ENCODE results near the gene ATXN10.

DNA sequence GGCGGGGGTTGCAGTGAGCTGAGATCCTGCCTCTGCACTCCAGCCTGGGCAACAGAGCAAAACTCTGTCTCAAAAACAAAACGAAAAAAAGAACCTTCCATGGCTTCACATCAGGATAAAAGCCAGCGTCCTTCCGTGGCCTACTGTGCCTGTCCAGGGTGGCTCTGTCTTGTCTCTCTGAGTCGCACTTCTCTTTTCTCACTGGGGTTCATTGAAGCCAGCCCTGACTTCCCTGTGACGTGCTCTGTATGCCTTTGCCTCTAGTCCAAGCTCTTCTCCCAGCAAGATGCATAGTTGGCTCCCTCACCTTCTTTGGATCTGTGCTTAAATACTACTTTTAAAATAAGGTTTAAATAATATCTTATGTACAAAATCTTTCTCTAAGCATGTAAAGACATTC is 11.6 kb downstream of the ATXN10 start:
- TF ChIP-seq, protein P1, sequence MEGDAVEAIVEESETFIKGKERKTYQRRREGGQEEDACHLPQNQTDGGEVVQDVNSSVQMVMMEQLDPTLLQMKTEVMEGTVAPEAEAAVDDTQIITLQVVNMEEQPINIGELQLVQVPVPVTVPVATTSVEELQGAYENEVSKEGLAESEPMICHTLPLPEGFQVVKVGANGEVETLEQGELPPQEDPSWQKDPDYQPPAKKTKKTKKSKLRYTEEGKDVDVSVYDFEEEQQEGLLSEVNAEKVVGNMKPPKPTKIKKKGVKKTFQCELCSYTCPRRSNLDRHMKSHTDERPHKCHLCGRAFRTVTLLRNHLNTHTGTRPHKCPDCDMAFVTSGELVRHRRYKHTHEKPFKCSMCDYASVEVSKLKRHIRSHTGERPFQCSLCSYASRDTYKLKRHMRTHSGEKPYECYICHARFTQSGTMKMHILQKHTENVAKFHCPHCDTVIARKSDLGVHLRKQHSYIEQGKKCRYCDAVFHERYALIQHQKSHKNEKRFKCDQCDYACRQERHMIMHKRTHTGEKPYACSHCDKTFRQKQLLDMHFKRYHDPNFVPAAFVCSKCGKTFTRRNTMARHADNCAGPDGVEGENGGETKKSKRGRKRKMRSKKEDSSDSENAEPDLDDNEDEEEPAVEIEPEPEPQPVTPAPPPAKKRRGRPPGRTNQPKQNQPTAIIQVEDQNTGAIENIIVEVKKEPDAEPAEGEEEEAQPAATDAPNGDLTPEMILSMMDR (conservative IDR thresholded peaks at IDR 0.05), result no peak
- no peak for TF ChIP-seq ZFX (IDR thresholded peaks at IDR 0.05)
